PC-3 (cell line): ENCODE data around the gene DAO.

ENCODE experiments used
- CTCF ChIP-seq: fragments of 300-600 bp; sonication (generic); conservative IDR thresholded peaks from 2 replicates; pipeline ENCODE4 v1.5.1; 2017; ENCODE audit warnings: antibody characterized with exemption, low read depth, mild to moderate bottlenecking, low read length
- EZH2phosphoT487 ChIP-seq: fragments of 300-600 bp; sonication (generic); IDR thresholded peaks from 2 replicates; pipeline ENCODE4 v1.6.1; 2018; ENCODE audit warnings: mild to moderate bottlenecking, antibody characterized with exemption, low read length, borderline replicate concordance

GRCh38 chr12:108868781-108869180 lies 11.1 kb upstream of the DAO start:
- TF ChIP-seq CTCF: no peak
- TF ChIP-seq EZH2phosphoT487: no peak
